Activated CD4-positive, alpha-beta T cell treated with anti-CD3 and anti-CD28 coated beads, Interleukin-2, Interleukin-4, amounts not matched to agents 100 ng/mL and 50 ng/mL, durations not matched to agents 16 hours and 8 hours (primary cell): Measurements from ENCODE around the gene LMCD1.

ENCODE experiments used
- DNase-seq: peaks from one replicate; pipeline ENCODE4 v3.0.0-alpha.2; 2020; ENCODE audit warnings: low spot score

LMCD1 gene

DNA sequence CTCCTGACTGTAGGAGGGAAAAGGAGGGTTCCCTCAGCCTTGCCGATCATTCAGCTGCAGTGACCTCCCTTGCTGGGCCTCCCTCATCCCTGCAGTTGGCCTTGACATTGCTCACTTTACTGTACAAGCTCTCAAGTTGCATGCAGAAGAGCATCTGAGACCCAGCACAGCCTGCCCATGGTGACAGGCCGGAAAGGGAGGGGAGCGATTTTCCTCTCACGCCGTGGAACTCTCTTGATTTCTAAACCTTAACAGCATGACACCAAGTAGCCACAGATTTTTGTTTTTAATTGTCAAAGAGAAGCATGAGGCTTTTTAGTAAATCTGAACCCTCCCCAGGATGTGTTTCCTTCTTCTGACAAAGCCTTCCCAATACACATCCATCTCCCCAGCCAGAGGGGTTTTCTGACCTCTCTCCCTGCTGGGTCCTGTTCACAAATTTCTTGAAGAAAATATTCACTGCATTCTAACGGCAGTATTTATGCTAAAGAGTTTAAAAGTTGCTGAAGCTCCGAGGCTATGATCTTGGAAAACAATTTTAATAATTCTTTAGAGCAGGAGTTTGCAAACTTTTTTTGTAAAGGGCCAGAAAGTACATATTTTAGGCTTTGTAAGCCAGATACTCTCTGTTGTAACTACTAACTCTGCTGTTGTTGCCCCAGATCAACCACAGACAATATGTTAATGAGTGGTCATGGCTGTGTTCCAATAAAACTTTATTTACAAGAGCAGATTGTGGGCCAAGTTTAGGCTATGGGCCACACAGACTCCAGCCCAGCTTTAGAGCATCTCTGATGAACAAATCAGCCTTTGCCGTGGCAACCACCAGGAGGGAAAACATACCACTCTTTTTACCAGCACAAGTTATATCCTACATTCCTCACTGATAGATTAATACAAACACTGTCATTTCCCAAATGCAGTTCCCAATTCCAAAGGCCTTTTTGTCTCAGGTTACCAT, 34.8 kb downstream of the LMCD1 start:
- no peak for DNase-seq

DNA sequence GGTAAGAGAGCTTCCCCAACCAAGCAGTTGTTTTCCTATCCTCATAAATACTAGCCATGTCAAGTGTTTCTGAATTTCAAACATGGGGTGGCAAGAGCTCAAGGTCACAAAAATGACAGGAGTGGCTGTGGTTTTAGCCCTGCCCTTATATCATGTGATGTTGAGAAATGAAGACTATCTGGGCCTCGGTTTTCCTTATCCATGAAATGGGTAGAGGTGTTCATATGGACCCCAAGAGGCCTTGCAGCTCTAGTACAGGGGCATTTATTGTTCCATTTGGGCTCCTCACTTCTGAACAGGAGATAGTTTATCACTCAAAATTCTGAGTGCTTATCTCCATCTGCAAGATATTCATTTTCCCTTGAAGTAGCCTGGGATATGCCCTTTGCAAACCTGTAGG, 35.8 kb downstream of the LMCD1 start:
- no peak for DNase-seq

DNA sequence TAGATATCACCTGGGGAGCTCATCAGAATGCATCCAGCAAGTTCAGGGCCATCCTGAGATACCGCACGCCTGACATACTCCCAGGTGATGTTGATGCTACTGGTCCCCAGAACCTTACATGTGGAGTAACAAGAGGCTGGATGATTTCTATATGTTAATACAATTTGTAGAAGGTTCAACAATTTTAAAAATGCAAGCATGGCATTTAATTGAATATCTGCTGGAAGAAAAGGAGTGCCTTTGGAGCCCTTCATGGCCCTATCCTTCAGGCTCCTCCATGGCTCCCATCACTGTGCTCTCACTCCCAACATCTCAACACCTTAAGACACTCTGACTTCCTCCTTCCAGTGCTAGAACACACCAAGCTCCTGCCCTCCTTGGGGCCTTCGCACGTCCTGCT, 36.6 kb downstream of the LMCD1 start:
- no peak for DNase-seq

DNA sequence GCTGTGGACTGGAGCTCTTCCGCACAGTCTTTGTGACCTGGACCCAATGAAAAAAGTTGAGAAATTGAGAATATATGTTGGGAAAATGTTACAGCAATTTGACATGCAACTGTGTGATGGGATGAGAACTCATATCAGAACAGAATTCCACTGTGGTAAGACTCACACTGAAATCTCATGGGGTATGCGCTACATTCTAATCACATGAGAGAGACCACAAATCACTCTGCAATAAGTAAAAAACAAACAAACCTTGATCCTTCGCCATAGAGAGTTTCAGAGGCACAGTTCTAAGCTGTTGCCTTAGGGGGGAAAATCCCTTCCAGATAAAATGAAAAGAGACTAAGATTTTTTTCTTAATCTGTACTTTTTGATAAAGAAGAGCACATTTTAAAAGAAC, 37.3 kb downstream of the LMCD1 start:
- no peak for DNase-seq

DNA sequence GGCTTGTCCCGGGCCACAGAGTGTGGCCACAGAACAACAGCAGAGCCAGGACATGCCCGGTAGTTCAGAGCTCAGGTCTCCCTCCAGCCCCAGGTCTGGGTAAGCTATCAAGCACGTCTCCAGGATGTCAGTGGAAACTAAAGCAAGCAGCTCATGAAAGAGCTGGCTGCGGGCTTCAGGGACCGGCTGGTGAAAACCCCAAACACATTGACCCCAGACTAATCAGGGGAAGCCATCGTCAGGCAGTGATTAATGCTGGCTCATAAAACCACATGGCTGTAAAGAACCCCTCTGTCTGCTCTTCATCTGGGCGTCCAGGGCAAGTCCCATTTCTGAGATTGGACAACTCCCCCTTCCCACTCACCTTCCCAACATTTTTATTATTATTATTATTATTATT, 37.8 kb downstream of the LMCD1 start:
- DNase-seq = no peak

DNA sequence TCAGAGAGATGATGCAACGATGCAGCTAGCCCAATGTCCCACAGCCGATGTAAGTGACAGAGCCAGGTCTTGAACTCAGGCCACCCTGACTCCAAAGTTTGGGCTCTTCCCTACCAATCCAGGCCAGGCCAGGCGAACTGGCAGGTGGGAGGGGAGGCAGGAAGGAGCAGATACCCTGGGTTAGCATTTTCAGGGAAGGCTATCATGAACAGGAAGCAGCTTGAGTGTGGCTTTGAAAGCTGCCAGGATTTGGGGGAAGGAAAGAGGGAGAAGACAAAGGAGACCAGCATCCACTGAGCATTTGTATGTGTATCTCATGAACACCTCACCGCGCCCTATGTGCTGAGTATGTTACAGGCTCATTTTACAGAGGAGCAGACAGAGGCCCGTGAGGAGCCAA, 38.8 kb downstream of the LMCD1 start:
- no peak for DNase-seq

DNA sequence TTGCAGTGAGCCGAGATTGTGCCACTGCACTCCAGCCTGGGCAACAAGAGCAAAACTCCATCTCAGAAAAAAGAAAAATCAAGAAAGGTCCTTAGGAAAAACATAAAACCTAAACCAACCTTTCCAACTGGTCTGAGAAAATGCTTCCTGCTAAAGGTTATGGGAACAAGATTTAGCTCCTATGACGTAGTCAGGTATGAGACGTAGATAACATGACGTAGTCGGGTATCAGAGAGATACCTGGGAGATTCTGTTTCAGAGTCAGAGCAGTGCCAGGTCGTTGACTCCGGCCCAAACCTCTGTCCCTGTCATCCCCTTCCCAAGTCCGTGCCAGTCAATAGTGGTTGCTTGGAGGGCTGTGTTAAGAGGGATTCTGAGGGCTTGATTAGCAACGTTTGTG, 39.9 kb downstream of the LMCD1 start:
- DNase-seq = no peak

DNA sequence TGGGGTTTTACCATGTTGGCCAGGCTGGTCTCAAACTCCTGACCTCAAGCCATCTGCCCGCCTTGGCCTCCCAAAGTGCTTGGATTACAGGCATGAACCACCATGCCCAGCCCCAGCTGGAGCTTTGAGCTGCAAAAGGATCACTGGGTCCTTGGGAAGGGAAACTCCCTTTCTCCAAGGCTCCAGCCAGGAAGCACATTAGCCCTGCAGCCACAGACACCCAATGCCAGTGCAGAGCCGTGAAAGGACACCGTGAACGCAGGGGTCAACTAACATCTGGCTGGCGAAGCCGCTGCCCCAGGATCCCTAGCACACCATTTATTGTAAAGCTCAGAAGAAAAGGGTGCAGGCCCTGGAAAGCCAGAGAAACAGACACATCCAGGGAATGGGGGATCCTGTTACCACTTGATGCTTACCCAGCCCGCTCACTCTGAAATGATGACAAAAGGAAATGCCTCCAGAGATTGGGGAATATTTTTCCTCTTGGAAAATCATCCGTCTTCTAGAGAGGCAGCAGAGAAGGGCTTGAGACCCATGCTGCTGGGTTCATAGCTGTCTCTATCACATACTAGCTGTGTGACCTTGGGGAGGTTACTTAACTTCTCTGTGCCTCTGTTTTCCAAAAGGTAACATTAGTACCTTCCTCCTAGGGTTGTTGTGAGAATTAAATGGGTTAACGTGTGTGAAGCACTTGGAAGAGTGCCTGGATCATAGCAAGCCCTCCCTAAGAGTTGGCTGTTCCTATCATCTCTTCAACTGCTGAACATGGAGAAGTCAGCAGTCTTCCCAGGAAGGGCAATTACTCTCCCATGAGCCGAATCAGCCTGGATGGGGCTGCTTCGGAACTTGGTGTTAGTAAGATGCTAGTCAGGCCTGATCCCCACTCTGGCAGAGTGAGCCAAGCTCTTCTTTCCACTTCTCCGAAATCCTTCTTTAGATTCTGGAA, 40.8 kb downstream of the LMCD1 start:
- DNase-seq = no peak

DNA sequence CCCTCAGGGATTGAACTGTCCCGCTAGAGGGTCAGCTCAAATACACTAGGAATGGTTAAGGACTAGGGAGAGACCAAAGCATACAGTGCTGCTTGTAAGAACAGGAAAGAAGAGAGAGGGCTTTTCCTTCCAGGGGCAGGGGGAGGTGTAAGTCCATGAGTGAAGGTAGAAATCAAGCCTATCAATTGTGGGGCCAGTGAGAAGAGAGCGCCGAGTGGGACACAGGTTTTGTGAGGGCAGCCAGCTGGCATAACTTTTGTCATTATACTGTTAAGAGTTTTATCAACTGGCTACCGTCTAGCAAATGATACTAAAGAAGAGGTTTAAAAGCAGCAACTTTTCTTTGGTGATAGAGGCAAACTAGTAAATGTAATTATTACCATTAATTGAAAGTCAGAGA, 45.0 kb downstream of the LMCD1 start:
- no peak for DNase-seq

DNA sequence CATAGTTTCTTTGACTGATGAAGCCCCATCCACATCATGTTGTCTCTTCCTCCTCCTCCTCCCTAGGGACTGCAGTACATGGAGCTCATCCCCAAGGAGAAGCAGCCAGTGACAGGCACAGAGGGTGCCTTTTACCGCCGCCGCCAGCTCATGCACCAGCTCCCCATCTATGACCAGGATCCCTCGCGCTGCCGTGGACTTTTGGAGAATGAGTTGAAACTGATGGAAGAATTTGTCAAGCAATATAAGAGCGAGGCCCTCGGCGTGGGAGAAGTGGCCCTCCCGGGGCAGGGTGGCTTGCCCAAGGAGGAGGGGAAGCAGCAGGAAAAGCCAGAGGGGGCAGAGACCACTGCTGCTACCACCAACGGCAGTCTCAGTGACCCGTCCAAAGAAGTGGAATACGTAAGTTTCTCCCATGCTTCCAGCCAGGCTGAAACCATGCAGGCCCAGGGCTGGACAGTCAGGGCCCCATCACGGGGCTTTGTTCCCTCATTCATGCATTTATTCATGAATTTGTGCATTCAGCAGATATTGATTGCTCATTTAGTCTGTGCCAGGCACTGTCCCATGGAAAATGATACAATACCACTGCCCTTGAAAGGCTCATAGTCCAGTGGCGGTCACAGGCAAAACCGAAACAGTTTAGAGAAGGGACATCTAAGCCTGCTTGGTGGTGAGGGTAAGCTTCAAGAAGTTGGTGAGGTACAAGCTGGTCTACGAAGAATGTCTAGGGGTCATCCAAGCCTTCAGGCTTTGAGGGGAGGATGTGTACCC, 47.1 kb downstream of the LMCD1 start:
- DNase-seq = no peak

DNA sequence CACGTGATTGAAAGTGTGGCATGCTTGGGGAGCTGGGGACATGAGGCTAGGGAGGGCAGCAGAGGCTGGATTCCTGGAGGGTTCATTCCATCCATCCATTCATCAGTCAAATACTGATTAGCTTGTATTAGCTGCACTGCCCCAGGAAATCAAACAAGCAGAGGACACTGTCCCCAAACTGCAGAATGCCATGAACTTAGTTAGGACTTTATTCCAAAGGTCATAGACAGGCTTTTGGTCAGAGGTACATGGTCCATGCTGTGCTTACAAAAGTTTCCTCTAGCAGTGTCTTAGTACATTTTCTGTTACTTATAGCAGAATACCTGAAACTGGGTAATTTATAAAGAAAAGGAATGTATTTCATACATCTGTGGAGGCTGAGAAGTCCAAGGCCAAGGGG, 47.7 kb downstream of the LMCD1 start:
- no peak for DNase-seq

DNA sequence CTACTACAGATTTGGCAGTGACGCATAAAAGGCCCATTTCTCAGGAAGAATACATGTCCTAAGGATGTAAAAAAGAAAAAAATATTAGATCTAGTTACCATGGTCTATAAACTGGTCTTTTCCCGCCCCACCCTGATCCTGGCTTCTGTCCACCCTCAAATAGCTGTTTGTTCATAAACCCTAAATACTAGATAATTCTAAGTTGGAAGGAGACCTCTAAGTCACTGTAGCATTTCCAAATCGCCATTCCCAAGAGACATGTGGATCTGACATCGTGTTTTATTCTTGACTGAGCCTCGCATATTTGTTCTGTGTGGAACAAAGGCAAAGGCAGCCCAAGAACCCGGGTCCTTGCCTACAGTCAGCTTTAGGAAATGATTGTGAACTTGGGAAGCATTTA, 49.0 kb downstream of the LMCD1 start:
- no peak for DNase-seq

DNA sequence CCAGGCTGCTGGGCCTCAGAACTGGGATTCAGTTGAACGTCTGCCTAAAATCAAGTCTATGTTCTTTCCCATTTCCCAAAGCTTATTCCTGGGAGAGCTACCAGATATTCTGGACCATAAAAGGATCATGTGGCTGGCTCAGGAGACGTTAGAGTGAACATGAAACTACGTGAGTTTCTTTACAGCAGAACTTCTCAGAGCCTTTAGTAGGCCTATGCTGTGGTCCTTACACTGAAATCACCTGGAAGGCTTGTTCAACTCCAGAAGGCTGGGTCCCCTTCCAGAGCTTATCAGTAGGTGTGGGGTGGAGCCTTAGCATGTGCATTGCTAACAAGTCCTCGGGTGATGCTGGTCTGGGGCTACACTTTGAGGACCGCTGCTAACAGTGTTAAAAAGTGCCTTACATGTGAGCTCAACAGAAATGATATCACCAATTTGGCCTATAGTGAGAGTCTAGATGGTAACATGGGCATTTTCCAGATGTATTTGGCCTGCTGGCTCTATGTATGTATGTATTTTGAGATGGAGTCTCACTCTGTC, 50.7 kb downstream of the LMCD1 start:
- DNase-seq = no peak

DNA sequence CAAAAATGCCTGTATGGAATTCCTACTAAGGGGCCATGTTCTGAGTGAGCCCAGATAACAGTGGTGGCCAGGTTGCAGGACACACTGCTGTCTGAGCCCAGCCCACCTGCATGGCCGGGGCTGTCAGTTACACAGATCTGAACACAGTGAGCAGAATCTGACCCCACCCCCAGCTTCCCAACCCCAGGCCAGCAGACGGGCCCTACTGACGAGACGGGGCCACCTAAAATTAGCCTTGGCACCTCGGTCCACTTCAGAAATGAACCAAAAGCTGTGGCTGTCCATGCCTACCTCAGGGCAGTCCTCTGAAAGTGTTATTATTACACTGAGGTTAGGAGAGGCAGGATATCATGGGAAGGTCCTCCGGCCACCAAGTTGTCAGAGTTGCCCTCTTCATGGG, 51.8 kb downstream of the LMCD1 start:
- no peak for DNase-seq

DNA sequence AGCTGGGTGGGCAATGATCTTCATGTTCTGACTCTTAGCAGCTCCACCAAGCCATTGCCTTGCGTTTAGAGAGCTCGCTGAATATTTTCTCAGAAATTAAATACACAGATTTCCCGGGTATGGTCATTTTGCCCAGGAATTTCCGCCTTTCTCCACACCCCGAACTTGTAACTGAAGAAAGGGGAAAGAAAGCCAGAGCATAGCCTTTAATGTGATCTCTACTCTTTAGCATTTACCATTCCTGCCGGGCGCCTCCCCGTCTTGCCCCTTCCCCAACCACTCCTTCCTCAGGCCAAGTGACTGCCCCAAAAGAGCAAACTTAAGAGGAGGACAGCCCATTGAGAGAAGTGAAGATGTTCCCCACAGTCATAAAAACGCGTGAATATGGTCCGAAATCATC, 53.1 kb downstream of the LMCD1 start:
- DNase-seq = no peak

DNA sequence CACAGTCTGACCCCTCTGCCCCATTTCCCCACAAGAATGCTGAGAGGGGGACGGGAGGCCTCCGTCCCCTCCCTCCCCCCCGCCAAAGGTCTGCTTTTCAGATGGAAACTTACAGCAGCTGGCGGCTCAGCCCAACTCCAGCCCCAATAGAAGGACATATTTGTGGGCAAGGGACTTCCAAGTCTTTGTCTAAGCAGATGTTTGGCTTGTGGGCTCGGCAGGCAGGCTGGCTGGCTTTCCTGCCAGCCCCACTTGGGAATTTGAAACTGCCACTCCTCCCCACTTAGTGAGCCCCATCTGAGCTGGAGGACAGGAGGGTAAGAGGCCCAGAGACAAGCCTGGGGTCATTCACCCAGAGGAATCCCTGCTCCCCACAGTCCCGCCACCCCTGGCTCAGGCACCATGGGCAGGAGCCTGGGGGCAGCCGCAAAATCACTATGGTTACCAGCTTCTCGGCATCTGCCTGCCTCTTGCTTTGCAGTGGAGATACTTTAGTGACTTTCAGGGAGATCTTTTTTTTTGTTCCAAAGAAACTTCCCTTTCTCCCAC, 53.6 kb downstream of the LMCD1 start:
- DNase-seq = no peak

DNA sequence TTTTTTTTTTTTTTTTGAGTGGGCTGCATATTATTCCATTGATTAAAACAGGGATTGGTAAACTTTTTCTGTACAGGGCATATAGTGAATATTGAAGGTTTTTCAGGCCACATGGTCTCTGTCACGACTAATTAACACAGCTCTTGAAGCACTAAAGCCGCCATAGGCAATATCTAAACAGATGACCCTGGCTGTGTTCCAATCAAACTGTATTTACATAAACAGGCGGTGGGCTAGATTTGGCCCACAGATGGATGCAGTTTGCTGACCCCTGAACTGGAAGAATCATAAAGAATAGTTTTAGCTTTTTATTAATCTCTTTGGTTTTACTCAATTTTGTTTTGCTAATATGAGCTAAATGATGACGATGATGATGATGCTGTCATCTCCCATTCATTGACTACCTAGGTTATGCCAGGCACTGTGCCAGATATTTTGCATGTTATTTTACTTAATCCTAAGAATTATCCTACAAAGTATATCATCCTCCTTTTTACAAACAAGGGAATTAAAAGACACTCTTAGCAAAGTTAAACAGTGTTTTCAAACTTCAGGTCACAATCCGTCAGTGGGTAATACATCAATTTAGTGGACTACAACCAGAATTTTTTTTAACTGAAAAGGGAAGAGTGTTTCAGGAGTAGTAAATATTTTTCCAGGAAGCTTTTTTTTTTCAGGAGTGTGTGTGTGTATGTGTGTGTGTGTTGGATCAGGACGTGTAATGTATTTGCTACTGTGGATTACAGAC, 54.3 kb downstream of the LMCD1 start:
- DNase-seq = no peak

DNA sequence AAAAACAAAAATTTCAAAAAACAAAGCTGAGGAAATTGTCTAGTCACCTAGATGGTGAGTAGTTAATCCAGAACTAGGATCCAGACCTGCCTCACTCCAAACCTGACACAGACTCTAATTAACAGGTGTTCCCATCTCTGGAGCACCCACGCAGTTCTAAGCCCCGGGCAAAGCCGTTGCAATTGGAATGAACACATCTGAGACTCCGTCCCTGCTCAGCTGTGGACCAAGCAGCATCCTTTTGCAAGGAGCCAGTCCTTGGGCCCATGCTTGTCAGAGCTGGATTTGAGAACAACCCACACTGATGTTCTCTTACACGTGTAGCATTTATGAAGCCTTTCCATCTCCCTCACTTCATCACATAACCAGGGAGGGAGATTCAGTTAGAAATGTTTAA, 54.8 kb downstream of the LMCD1 start:
- DNase-seq = no peak

DNA sequence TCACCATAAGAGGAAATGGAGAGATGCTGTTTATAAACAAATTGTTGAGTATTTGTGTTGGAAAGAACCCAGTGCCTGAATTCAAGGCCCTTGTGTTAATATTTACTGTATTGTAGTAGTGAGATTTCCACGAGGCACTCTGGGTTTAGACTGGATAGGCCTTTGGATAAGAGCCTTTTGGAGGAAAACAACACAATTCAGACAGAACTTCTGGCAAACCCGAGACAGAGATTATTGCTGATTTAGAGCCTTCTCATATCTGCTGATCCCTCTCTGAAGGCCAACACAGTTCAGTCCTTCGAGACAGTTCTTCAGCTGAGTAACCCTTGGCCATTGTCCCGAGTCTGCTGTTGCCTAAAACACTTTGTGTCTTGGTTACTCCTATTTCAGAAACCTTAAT, 55.7 kb downstream of the LMCD1 start:
- no peak for DNase-seq

DNA sequence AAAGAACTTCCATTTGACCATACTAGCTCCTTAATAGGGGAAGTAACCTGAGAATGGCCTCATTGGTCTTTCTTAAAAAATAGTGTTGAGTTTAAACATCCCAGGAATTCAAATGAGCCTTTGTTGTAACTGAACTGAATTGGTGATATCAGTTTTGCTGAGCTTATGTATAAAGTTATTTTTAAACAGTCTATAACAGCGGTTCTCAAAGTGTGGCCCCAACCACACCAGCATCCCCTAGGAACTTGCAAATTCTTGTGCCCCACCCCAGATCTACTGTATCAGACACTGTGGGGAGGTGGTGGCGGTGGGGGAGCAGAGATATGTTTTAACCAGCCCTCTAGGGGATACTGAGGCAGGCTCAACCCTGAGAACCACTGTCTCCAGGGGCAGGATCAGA, 57.0 kb downstream of the LMCD1 start:
- DNase-seq = no peak

DNA sequence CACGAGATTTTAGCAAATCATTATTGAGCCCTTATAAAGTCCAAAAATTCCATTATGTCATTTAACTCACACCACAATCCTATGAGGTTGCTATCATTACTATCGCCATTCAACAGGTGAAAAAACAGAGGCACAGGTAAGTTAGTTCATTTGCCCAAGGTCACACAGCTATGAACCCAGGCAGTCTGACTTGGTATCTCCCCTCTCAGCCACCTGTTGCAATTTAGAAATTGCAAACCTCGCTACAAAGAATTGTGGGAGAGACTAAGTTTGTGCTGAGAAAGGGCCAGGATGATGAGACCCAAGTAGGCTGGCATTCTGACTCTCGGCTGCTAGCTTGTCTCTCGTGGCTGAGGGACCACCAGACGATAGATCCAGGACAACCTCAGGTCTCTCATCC, 57.7 kb downstream of the LMCD1 start:
- DNase-seq = no peak
